Retinal pigment epithelial cell (primary cell): ENCODE data around the gene TLE3.

Experiments
- DNase-seq: peaks from one replicate; pipeline ENCODE4 v3.0.0-alpha.2; 2010; ENCODE audit warnings: low read depth
- H3K4me3 ChIP-seq: 2 replicates; pipeline ENCODE4 v1.5.1; 2011; ENCODE audit warnings: mild to moderate bottlenecking, low read length, control low read depth, moderate library complexity
- CTCF ChIP-seq: conservative IDR thresholded peaks from 2 replicates; pipeline ENCODE4 v1.5.1; 2011; ENCODE audit warnings: low read depth, low read length, control low read depth, inconsistent platforms

Gene TLE3

GRCh38 chr15:70133296-70133695 is 35.6 kb upstream of the TLE3 start:
- H3K4me3 ChIP-seq = no peak overlapping the region
- TF ChIP-seq CTCF = no peak
- DNase-seq = no peak

GRCh38 chr15:70132571-70132970 is 34.9 kb upstream of the TLE3 start:
- H3K4me3 ChIP-seq = no peak overlapping the region
- TF ChIP-seq CTCF = no peak
- no peak for DNase-seq

DNA sequence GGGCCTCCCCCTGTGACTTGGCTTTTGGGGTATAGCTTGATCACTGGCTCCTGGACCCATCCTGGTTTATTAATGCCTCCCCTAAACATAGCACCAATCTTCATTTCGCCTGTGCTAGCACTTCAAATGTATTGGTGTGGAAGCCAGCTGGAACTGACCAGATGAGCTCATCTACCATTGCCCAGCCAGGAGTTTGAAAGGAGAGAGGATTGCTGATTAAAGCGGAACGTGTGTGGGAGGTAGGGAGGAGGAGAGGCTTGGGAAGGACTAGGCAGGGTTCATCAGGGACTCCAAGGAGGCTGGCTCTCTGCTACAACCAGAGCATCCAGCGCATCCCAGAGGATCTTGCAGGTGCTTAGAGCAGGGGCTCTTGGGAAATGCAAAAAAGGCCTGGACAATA is 34.4 kb upstream of the TLE3 start:
- DNase-seq = no peak
- no peak for TF ChIP-seq CTCF
- no peak overlapping the region for H3K4me3 ChIP-seq

DNA sequence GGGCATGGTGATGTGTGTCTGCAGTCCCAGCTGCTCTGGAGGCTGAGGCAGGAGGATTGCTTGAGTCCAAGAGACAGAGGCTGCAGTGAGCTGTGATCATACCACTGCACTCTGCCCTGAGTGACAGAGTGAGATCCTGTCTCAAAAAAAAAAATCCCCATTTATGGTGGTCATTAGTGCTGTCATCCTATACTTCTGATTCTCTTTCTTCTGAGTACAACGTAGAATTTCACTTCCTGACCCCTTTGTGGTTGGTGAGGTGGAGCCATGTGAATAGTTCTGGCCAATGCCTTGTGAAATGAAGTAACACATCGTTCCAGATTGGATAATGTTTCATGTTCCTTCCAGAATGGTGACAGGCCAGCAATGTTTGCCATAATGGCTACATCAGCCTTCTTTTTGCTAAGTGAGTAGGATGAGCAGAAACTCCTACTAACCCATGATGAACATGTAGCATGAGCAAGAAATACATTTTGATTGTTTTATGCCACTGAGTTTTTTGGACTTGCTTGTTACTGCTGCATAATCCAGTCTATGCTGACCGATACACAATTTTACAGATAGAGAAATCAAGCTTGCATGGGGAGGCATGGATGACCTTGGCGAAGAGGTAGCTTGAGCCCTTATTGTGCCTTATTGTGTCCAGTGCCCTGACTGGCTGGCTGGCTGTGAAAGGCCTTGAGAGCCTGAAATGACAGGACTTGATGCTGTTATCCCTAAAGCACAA is 30.9 kb upstream of the TLE3 start:
- DNase-seq = no peak
- TF ChIP-seq CTCF = no peak

GRCh38 chr15:70127770-70128413 is 30.2 kb upstream of the TLE3 start:
- H3K4me3 ChIP-seq = no peak overlapping the region
- no peak for DNase-seq
- TF ChIP-seq CTCF = no peak

More for the DNA sequence above, 30.9 kb upstream of the TLE3 start:
- H3K4me3 ChIP-seq = no peak overlapping the region

DNA sequence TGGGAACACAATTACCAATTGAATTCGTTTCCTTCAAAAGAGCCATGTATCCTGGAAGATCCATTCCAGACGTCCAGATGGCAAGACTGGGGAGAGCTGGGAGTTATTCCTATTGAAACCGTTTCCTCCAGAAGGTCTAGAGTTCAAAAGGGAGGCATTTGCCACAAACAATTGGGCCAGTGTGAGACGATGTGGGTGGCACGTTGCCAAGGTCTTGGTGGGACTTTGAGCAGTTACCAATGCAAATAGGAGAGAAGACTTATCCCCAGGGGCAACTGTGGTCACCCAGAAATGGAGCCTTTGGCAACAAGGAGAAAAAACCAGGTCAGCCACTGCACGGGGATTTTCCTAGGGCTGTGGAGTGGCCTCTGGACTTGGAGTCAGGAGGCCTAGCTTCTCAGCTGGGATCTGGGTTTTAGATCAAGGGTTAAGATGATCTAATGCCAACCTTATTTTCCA is 29.6 kb upstream of the TLE3 start:
- no peak for TF ChIP-seq CTCF
- no peak overlapping the region for H3K4me3 ChIP-seq
- DNase-seq = peak; percentile 73

DNA sequence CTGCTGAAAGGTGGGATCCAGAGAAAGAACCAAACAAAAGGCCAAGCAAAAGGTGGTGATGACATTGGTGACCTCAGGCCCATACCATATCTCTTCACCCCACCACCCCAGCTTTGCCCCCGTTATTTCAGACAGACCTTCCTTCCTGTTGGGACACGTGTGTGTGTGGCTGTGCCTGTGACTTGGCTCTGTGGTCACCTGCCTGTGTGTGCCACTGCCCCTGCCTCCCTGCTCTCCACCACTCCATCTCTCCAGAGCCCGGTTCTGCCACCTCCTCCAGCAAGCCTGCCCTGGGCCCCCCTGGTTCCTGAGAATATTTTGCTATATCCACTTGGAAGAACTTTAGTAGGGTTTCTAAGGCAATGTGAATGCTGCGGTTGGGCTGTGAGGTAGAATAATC is 28.6 kb upstream of the TLE3 start:
- no peak overlapping the region for H3K4me3 ChIP-seq
- no peak for DNase-seq
- no peak for TF ChIP-seq CTCF
